Fibroblast of pulmonary artery (primary cell): ENCODE measurements around the gene ZNF444.
"Not testable (repeated sequence)": the region's sequence is repeated elsewhere in the genome, so short reads cannot be mapped to it uniquely, and the experiment has no call there.

Experiments used
- DNase-seq: peaks from one replicate; pipeline ENCODE4 v3.0.0-alpha.2; 2010; ENCODE audit warnings: low read depth
- H3K4me3 ChIP-seq: replicated peaks from 2 replicates; pipeline ENCODE4 v1.5.1; 2011; ENCODE audit warnings: low read depth, mild to moderate bottlenecking, control low read depth, low read length, moderate library complexity
- TF ChIP-seq, protein P1 (sequence below): IDR thresholded peaks from 2 replicates; pipeline ENCODE4 v1.5.1; 2011; ENCODE audit warnings: mild to moderate bottlenecking, control low read depth, low read length, inconsistent platforms; ENCODE audit errors: missing control alignments

Gene ZNF444

DNA sequence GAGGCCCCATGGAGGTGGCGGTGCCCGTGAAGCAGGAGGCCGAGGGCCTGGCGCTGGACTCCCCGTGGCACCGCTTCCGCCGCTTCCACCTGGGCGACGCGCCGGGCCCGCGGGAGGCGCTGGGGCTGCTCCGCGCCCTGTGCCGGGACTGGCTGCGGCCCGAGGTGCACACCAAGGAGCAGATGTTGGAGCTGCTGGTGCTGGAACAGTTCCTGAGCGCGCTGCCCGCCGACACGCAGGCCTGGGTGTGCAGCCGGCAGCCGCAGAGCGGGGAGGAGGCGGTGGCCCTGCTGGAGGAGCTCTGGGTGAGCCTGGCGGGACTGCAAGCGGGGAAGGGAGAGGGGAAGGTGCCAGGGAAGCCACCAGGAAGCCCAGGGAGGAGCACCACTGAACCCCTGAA is 5.8 kb downstream of the ZNF444 start:
- TF ChIP-seq, protein P1, sequence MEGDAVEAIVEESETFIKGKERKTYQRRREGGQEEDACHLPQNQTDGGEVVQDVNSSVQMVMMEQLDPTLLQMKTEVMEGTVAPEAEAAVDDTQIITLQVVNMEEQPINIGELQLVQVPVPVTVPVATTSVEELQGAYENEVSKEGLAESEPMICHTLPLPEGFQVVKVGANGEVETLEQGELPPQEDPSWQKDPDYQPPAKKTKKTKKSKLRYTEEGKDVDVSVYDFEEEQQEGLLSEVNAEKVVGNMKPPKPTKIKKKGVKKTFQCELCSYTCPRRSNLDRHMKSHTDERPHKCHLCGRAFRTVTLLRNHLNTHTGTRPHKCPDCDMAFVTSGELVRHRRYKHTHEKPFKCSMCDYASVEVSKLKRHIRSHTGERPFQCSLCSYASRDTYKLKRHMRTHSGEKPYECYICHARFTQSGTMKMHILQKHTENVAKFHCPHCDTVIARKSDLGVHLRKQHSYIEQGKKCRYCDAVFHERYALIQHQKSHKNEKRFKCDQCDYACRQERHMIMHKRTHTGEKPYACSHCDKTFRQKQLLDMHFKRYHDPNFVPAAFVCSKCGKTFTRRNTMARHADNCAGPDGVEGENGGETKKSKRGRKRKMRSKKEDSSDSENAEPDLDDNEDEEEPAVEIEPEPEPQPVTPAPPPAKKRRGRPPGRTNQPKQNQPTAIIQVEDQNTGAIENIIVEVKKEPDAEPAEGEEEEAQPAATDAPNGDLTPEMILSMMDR: no peak
- DNase-seq: no peak
- H3K4me3 ChIP-seq: no peak overlapping the region

DNA sequence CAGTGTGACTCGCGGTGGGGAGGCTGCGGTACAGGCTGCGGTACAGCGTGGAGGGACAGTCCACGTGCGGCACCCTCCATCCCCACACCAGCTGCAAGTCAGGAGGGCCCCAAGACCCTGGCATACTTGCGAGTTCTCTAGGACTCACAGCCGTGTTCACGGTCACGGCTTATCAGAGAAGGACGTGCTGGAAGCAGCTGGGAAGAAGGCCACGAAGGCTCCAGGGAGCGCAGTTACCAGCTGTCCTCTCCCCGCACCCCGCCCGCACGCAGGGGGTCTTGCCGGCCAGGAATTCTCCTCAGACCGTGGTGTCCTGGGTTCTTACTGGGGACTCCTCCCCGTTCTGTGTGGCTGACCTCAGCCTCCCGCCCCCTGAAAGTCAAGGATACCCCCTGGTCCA is 6.2 kb downstream of the ZNF444 start:
- no peak for DNase-seq
- H3K4me3 ChIP-seq: no peak overlapping the region
- TF ChIP-seq, protein P1: no peak

DNA sequence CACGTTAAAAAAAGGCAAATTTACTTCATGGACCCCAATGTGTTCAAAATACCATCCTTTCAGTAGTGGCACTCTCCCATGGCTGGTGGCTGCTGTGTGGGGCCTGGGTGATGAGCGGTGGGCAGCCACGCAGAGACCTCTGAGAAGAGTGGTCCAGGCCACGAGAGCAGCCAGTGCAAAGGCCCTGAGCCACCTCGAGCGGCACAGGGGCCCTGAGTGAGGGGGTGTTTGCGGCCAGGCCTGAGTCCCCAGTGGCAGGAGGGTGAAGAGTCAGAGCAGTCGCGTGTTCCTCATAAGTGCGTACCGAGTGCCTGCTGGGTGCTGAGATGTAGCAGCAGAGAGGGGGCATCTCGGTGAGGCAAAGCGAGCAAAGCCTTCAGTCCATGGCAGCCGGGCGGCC is 7.0 kb downstream of the ZNF444 start:
- no peak for DNase-seq
- no peak overlapping the region for H3K4me3 ChIP-seq
- TF ChIP-seq, protein P1: no peak

DNA sequence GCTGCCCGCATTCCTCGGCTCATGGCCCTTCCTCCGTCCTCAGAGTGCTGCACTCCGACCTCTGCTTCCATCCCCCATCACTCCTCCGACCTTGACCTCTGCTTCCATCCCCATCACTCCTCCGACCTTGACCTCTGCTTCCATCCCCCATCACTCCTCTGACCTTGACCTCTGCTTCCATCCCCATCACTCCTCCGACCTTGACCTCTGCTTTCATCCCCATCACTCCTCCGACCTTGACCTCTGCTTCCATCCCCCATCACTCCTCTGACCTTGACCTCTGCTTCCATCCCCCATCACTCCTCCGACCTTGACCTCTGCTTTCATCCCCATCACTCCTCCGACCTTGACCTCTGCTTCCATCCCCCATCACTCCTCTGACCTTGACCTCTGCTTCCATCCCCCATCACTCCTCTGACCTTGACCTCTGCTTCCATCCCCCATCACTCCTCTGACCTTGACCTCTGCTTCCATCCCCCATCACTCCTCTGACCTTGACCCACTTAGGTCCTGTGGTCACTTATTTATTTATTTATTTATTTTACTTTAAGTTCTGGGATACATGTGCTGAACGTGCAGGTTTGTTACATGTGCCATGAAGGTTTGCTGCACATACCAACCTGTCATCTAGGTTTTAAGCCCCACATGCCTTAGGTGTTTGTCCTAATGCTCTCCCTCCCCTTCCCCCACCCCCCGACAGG is 8.0 kb downstream of the ZNF444 start:
- DNase-seq, H3K4me3 ChIP-seq: not testable (repeated sequence)

DNA sequence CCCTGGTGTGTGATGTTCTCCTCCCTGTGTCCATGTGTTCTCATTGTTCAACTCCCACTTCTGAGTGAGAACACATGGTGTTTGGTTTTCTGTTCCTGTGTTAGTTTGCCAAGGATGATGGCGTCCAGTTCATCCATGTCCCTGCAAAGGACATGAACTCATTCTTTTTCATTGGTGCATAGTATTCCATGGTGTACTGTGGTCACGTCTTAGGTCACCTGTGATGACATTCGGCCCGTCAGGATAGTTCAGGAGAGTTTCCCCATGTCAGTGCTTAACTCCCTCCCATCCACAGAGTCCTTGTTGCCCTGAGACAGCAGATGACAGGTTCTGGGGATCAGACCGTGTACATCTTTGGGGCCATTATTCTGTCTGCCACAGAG is 8.6 kb downstream of the ZNF444 start:
- TF ChIP-seq, protein P1: no peak
- no peak for DNase-seq
- no peak overlapping the region for H3K4me3 ChIP-seq

DNA sequence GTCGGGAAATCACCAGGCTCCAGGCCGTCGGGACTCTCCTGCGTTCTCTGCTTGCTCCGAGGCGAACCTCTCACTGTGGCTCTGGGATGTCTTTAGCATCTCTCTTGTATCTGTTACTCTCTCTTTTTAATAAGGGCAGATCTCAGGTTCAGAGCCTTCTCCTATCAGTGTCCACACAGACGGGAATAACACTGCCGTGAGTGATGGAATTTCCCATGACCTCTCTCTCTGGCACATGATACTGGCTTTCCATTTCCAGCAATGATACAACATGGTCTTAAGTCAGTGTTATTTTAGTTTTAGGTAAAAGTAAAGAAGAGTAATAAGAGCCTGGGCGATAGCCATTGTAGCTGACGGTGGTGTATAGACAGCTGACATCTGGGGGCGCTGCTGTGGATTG is 9.3 kb downstream of the ZNF444 start:
- TF ChIP-seq, protein P1: no peak
- no peak for DNase-seq

DNA sequence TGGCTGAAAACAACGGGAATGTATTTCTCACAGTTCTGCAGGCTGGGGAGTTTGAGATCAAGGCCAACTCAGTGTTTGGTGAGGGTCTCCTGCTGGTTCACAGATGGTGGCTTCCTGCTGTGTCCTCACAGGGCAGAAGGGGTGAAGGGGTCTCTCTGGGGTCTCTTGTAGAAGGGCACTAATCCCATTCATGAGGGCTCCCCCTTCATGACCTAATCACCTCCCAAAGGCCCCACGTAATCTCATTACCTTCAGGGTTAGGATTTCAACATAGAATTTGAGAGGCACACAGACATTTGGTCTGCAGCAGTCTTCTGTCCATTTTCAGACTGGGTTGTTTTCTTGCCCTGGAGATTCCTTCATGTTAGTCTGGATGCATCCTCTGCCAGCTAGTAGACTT is 11.6 kb downstream of the ZNF444 start:
- TF ChIP-seq, protein P1: no peak
- DNase-seq: no peak
- no peak overlapping the region for H3K4me3 ChIP-seq

More for the DNA sequence above, 9.3 kb downstream of the ZNF444 start:
- no peak overlapping the region for H3K4me3 ChIP-seq
